WERI-Rb-1 (cell line): Measurements from ENCODE around the gene TRIM2.

Experiments
- DNase-seq: peaks from one replicate; pipeline ENCODE4 v3.0.0-alpha.2; 2020
- H3K27ac ChIP-seq: fragments of 250-450 bp; sonication (Bioruptor Pico); 2 replicates; pipeline ENCODE4 v1.5.1; 2020; ENCODE audit warnings: mild to moderate bottlenecking, moderate library complexity
- H3K27me3 ChIP-seq: fragments of 250-450 bp; sonication (Bioruptor Pico); 2 replicates; pipeline ENCODE4 v1.5.1; 2021; ENCODE audit warnings: mild to moderate bottlenecking, low read depth, moderate library complexity; ENCODE audit not compliant: insufficient read depth, severe bottlenecking
- H3K36me3 ChIP-seq: fragments of 250-450 bp; sonication (Bioruptor Pico); 2 replicates; pipeline ENCODE4 v1.5.1; 2020; ENCODE audit warnings: mild to moderate bottlenecking, moderate library complexity
- H3K4me3 ChIP-seq: 2 replicates; pipeline ENCODE4 v1.5.1; 2011; ENCODE audit warnings: low read depth, mild to moderate bottlenecking, control low read depth, low read length
- H3K9me3 ChIP-seq: fragments of 250-450 bp; sonication (Bioruptor Pico); 2 replicates; pipeline ENCODE4 v1.5.1; 2021; ENCODE audit warnings: mild to moderate bottlenecking, moderate library complexity; ENCODE audit not compliant: severe bottlenecking
- CTCF ChIP-seq: IDR thresholded peaks from 2 replicates; pipeline ENCODE4 v1.5.1; 2011; ENCODE audit warnings: low read depth, mild to moderate bottlenecking, control low read depth, inconsistent platforms, low read length

Gene TRIM2

GRCh38 chr4:153332936-153333335 lies 128.7 kb downstream of the TRIM2 start:
- no peak overlapping the region for H3K27ac ChIP-seq
- H3K36me3 ChIP-seq: peaks cover 11% of the 10 kb centered on the region
- H3K27me3 ChIP-seq: no peaks in the 10 kb centered on the region
- no peaks in the 10 kb centered on the region for H3K9me3 ChIP-seq
- TF ChIP-seq CTCF: no peak
- no peak for DNase-seq
- H3K4me3 ChIP-seq: no peak overlapping the region

- Histone ChIP-seq H3K4me3 (no peak overlapping the region), H3K27ac (no peak overlapping the region), H3K36me3 (peaks cover 11% of the 10 kb centered on the region), H3K9me3 (no peaks in the 10 kb centered on the region), H3K27me3 (no peaks in the 10 kb centered on the region)
- DNase-seq: no peak
- TF ChIP-seq CTCF: no peak
Measured at GRCh38 chr4:153333874-153334273, 129.6 kb downstream of the TRIM2 start.

GRCh38 chr4:153335665-153336064 lies 131.4 kb downstream of the TRIM2 start:
- DNase-seq: no peak
- Histone ChIP-seq H3K27ac (no peak overlapping the region), H3K27me3 (no peaks in the 10 kb centered on the region), H3K4me3 (no peak overlapping the region), H3K36me3 (peaks cover 11% of the 10 kb centered on the region), H3K9me3 (no peaks in the 10 kb centered on the region)
- TF ChIP-seq CTCF: no peak

- Histone ChIP-seq H3K4me3 (no peak overlapping the region), H3K27ac (no peak overlapping the region), H3K36me3 (peaks cover 11% of the 10 kb centered on the region), H3K9me3 (no peaks in the 10 kb centered on the region), H3K27me3 (no peaks in the 10 kb centered on the region)
- TF ChIP-seq CTCF: no peak
- DNase-seq: no peak
Measured at GRCh38 chr4:153337686-153338085, 133.4 kb downstream of the TRIM2 start.

GRCh38 chr4:153341575-153342090 lies 137.4 kb downstream of the TRIM2 start:
- no peaks in the 10 kb centered on the region for H3K27me3 ChIP-seq
- H3K27ac ChIP-seq: no peak overlapping the region
- H3K9me3 ChIP-seq: no peaks in the 10 kb centered on the region
- peaks cover 4% of the 10 kb centered on the region for H3K36me3 ChIP-seq
- TF ChIP-seq CTCF: no peak
- no peak for DNase-seq
- no peak overlapping the region for H3K4me3 ChIP-seq
